H9 (cell line): ENCODE data around the gene IGSF3. TPM values are rescaled to one million over a fixed set of nuclear protein-coding genes. Genes with fewer than 3 reads are reported as not detected.

Source experiments
- DNase-seq: peaks from one replicate; pipeline ENCODE4 v3.0.0-alpha.2; 2017
- H2AFZ ChIP-seq: one replicate; pipeline ENCODE4 v1.6.1; 2013; ENCODE audit warnings: mild to moderate bottlenecking, low read length, control low read depth, moderate library complexity
- H2AK5ac ChIP-seq: 2 replicates; pipeline ENCODE4 v1.6.1; 2013; ENCODE audit warnings: low read length, control low read depth, mixed read lengths; ENCODE audit not compliant: insufficient read length
- H2BK120ac ChIP-seq: one replicate; pipeline ENCODE4 v1.6.1; 2013; ENCODE audit warnings: low read depth, mild to moderate bottlenecking, low read length, control low read depth, inconsistent platforms; ENCODE audit not compliant: poor library complexity, severe bottlenecking
- H2BK12ac ChIP-seq: 2 replicates; pipeline ENCODE4 v1.6.1; 2013; ENCODE audit warnings: low read length, control low read depth, mixed read lengths, low read depth; ENCODE audit not compliant: insufficient read length
- H2BK15ac ChIP-seq: 2 replicates; pipeline ENCODE4 v1.6.1; 2013; ENCODE audit warnings: low read depth, low read length, control low read depth
- H2BK20ac ChIP-seq: one replicate; pipeline ENCODE4 v1.6.1; 2013; ENCODE audit warnings: low read depth, mild to moderate bottlenecking, low read length, control low read depth, inconsistent platforms; ENCODE audit not compliant: poor library complexity, severe bottlenecking
- H2BK5ac ChIP-seq: 2 replicates; pipeline ENCODE4 v1.6.1; 2013; ENCODE audit warnings: low read length, control low read depth, mixed read lengths; ENCODE audit not compliant: insufficient read length
- H3K14ac ChIP-seq: 2 replicates; pipeline ENCODE4 v1.6.1; 2013; ENCODE audit warnings: low read length, control low read depth; ENCODE audit not compliant: insufficient read depth
- H3K18ac ChIP-seq: 2 replicates; pipeline ENCODE4 v1.6.1; 2013; ENCODE audit warnings: low read depth, mild to moderate bottlenecking, mixed read lengths, low read length, control low read depth; ENCODE audit not compliant: insufficient read length
- H3K23ac ChIP-seq: 2 replicates; pipeline ENCODE4 v1.6.1; 2013; ENCODE audit warnings: low read length, control low read depth, mixed read lengths, low read depth; ENCODE audit not compliant: insufficient read length
- H3K23me2 ChIP-seq: 2 replicates; pipeline ENCODE4 v1.6.1; 2013; ENCODE audit warnings: low read depth, mild to moderate bottlenecking, mixed read lengths, low read length, control low read depth; ENCODE audit not compliant: insufficient read length, poor library complexity, severe bottlenecking
- H3K27ac ChIP-seq: 2 replicates; pipeline ENCODE4 v1.5.1; 2013; ENCODE audit warnings: low read length, control low read depth, mixed read lengths, low read depth; ENCODE audit not compliant: insufficient read length
- H3K27me3 ChIP-seq: 2 replicates; pipeline ENCODE4 v1.6.1; 2013; ENCODE audit warnings: low read length, control low read depth, inconsistent platforms; ENCODE audit not compliant: insufficient read depth
- H3K4ac ChIP-seq: 2 replicates; pipeline ENCODE4 v1.6.1; 2013; ENCODE audit warnings: low read depth, mild to moderate bottlenecking, control low read depth, inconsistent platforms, low read length, moderate library complexity
- H3K4me1 ChIP-seq: 2 replicates; pipeline ENCODE4 v1.6.1; 2013; ENCODE audit warnings: low read length, control low read depth, inconsistent platforms; ENCODE audit not compliant: insufficient read depth
- H3K4me2 ChIP-seq: 2 replicates; pipeline ENCODE4 v1.6.1; 2013; ENCODE audit warnings: low read length, control low read depth, mixed read lengths; ENCODE audit not compliant: insufficient read length, insufficient read depth
- H3K56ac ChIP-seq: 2 replicates; pipeline ENCODE4 v1.6.1; 2013; ENCODE audit warnings: low read depth, mild to moderate bottlenecking, mixed read lengths, low read length, control low read depth; ENCODE audit not compliant: insufficient read length
- H3K79me1 ChIP-seq: 2 replicates; pipeline ENCODE4 v1.6.1; 2013; ENCODE audit warnings: low read depth, mild to moderate bottlenecking, moderate library complexity, low read length, control low read depth, inconsistent platforms; ENCODE audit not compliant: insufficient read depth, poor library complexity, severe bottlenecking
- H3K79me2 ChIP-seq: 2 replicates; pipeline ENCODE4 v1.6.1; 2013; ENCODE audit warnings: low read length, control low read depth, inconsistent platforms; ENCODE audit not compliant: insufficient read depth
- H3K9ac ChIP-seq: 2 replicates; pipeline ENCODE4 v1.6.1; 2013; ENCODE audit warnings: low read length, control low read depth, mixed read lengths; ENCODE audit not compliant: insufficient read length; ENCODE audit errors: extremely low read depth
- H3K9me3 ChIP-seq: one replicate; pipeline ENCODE4 v1.6.1; 2013; ENCODE audit warnings: low read depth, low read length, inconsistent platforms; ENCODE audit not compliant: control insufficient read depth
- H3T11ph ChIP-seq: one replicate; pipeline ENCODE4 v1.6.1; 2013; ENCODE audit warnings: mild to moderate bottlenecking, low read length, control low read depth, inconsistent platforms
- H4K20me1 ChIP-seq: one replicate; pipeline ENCODE4 v1.6.1; 2013; ENCODE audit not compliant: control insufficient read depth, insufficient read length, insufficient read depth
- H4K5ac ChIP-seq: 2 replicates; pipeline ENCODE4 v1.6.1; 2013; ENCODE audit warnings: low read depth, mild to moderate bottlenecking, mixed read lengths, low read length, control low read depth; ENCODE audit not compliant: insufficient read length
- H4K8ac ChIP-seq: replicated peaks from 2 replicates; pipeline ENCODE4 v1.6.1; 2013; ENCODE audit warnings: low read length, control low read depth, mixed read lengths, low read depth; ENCODE audit not compliant: insufficient read length
- H4K91ac ChIP-seq: 2 replicates; pipeline ENCODE4 v1.6.1; 2013; ENCODE audit warnings: low read depth, mild to moderate bottlenecking, moderate library complexity, mixed read lengths, low read length, control low read depth; ENCODE audit not compliant: insufficient read length
- H3K27ac Mint-ChIP-seq, 3 experiments: 2 replicates in 2 of 3; 3 replicates in 1 of 3; pipeline ENCODE4 v1.8.0; 2020 to 2021; ENCODE audit warnings: mixed read lengths in 3 of 3, mild to moderate bottlenecking in 1 of 3, moderate library complexity in 1 of 3
- H3K27me3 Mint-ChIP-seq: 2 replicates; pipeline ENCODE4 v1.8.0; 2021; ENCODE audit warnings: low read depth, mild to moderate bottlenecking, moderate library complexity, mixed read lengths
- H3K36me3 Mint-ChIP-seq, 3 experiments: 2 replicates in 2 of 3; 3 replicates in 1 of 3; pipeline ENCODE4 v1.8.0; 2020 to 2021; ENCODE audit warnings: low read depth in 3 of 3, mixed read lengths in 3 of 3; ENCODE audit not compliant: insufficient read depth in 1 of 3
- H3K4me1 Mint-ChIP-seq, 2 experiments: 2 replicates each; pipeline ENCODE4 v1.8.0; 2020; ENCODE audit warnings: mixed read lengths in 2 of 2
- H3K4me3 Mint-ChIP-seq, 2 experiments: 2 replicates in 1 of 2; 3 replicates in 1 of 2; pipeline ENCODE4 v1.8.0; 2020 to 2021; ENCODE audit warnings: mild to moderate bottlenecking in 2 of 2, mixed read lengths in 2 of 2, moderate library complexity in 1 of 2
- H3K9me3 Mint-ChIP-seq, 2 experiments: 2 replicates in 1 of 2; 3 replicates in 1 of 2; pipeline ENCODE4 v1.8.0; 2020; ENCODE audit warnings: mild to moderate bottlenecking in 2 of 2, mixed read lengths in 2 of 2, moderate library complexity in 1 of 2
- CTCF ChIP-seq: fragments of 200-600 bp; sonication (generic); conservative IDR thresholded peaks from 3 replicates; pipeline ENCODE4 v1.8.0; 2021; ENCODE audit warnings: antibody characterized with exemption, mild to moderate bottlenecking
- WGBS: extraction: QIAGEN DNeasy Blood & Tissue Kit; methylation state at CpG from one replicate; pipeline ENCODE4 v1.1.7; 2013; ENCODE audit warnings: missing lambda C conversion rate, low lambda C conversion rate, mixed read lengths; ENCODE audit not compliant: insufficient read length; ENCODE audit errors: extremely low coverage; 5-methylcytosine and 5-hydroxymethylcytosine counted together
- total RNA-seq: library from RNA; stranded (reverse); gene quantifications from 2 replicates; pipeline ENCODE4 v1.2.1, GENCODE V29; 2021

IGSF3 gene
- total RNA-seq, 1 experiment from 2014 or later: 19.1 TPM

GRCh38 chr1:116568662-116569380 is 98.7 kb downstream of the IGSF3 start:
- peaks cover 15 to 27% of the 10 kb centered on the region in 2 experiments for H3K4me1 Mint-ChIP-seq
- Histone ChIP-seq H3K4me2 (no peak overlapping the region), H3K18ac (no peak overlapping the region), H2BK15ac (no peak overlapping the region), H4K5ac (no peak overlapping the region), H2BK120ac (no peak overlapping the region), H3K23ac (no peak overlapping the region), H4K8ac (no peak overlapping the region), H2BK20ac (no peak overlapping the region), H3K27ac (no peak overlapping the region), H3K79me1 (no peaks in the 10 kb centered on the region), H2AFZ (no peak overlapping the region), H3K56ac (no peak overlapping the region), H2BK12ac (no peak overlapping the region), H3K23me2 (peaks cover 16% of the 10 kb centered on the region), H3K14ac (no peak overlapping the region), H2AK5ac (no peak overlapping the region), H3K79me2 (peaks cover 2% of the 10 kb centered on the region; the same call in 1 of the 2 replicates), H2BK5ac (no peak overlapping the region), H3T11ph (no peak overlapping the region), H3K4ac (no peak overlapping the region), H3K9ac (no peak overlapping the region), H3K4me1 (no peaks in the 10 kb centered on the region; the same call in 1 of the 2 replicates), H3K27me3 (no peaks in the 10 kb centered on the region; the same call in 1 of the 2 replicates), H4K20me1 (no peaks in the 10 kb centered on the region), H3K9me3 (no peaks in the 10 kb centered on the region), H4K91ac (no peak overlapping the region)
- WGBS: no CpG with 5 or more reads among the region's 2 CpGs
- H3K27ac Mint-ChIP-seq: no peak overlapping the region
- DNase-seq: no peak
- no peak for TF ChIP-seq CTCF
- H3K9me3 Mint-ChIP-seq: peaks cover 6 to 9% of the 10 kb centered on the region in 2 experiments
- peak overlapping the region; percentile 27 to 45; a peak in 2 of 5 replicates for H3K4me3 Mint-ChIP-seq
- peaks cover 23% of the 10 kb centered on the region for H3K27me3 Mint-ChIP-seq
- H3K36me3 Mint-ChIP-seq: peaks cover 4 to 8% (median 6%) of the 10 kb centered on the region in 3 experiments
